Cortex of kidney (tissue), 1 donor: Measurements from ENCODE around the gene TOM1.
"Not testable (repeated sequence)": the region's sequence is repeated elsewhere in the genome, so short reads cannot be mapped to it uniquely, and the experiment has no call there.

Experiments
- DNase-seq: peaks from one replicate; lab custom pipeline; 2025; lab: John Stamatoyannopoulos, UW

The TOM1 gene

GRCh38 chr22:35345808-35346505, 46.3 kb downstream of the TOM1 start:
- no peak for DNase-seq

GRCh38 chr22:35346596-35347220, 47.0 kb downstream of the TOM1 start:
- DNase-seq = no peak

GRCh38 chr22:35347462-35347861, 47.8 kb downstream of the TOM1 start:
- no peak for DNase-seq

GRCh38 chr22:35348026-35348590, 48.4 kb downstream of the TOM1 start:
- DNase-seq = no peak

GRCh38 chr22:35348703-35349102, 49.0 kb downstream of the TOM1 start:
- no peak for DNase-seq

- DNase-seq = no peak
Measured at GRCh38 chr22:35349368-35349703, 49.6 kb downstream of the TOM1 start.

GRCh38 chr22:35349704-35350538, 50.2 kb downstream of the TOM1 start:
- no peak for DNase-seq

GRCh38 chr22:35350539-35351503, 51.1 kb downstream of the TOM1 start:
- no peak for DNase-seq

GRCh38 chr22:35352214-35353111, 52.8 kb downstream of the TOM1 start:
- no peak for DNase-seq

- DNase-seq = no peak
Measured at GRCh38 chr22:35353318-35353717, 53.6 kb downstream of the TOM1 start.

- DNase-seq = no peak
Measured at GRCh38 chr22:35354068-35354467, 54.4 kb downstream of the TOM1 start.

- DNase-seq = no peak
Measured at GRCh38 chr22:35357883-35358621, 58.4 kb downstream of the TOM1 start.

- no peak for DNase-seq
Measured at GRCh38 chr22:35359380-35360065, 59.8 kb downstream of the TOM1 start.

GRCh38 chr22:35361001-35361558, 61.4 kb downstream of the TOM1 start:
- no peak for DNase-seq

- DNase-seq = no peak
Measured at GRCh38 chr22:35363566-35364086, 63.9 kb downstream of the TOM1 start.

- not testable (repeated sequence) for DNase-seq
Measured at GRCh38 chr22:35364230-35364629, 64.5 kb downstream of the TOM1 start.

GRCh38 chr22:35367331-35367886, 67.7 kb downstream of the TOM1 start:
- no peak for DNase-seq

- DNase-seq = no peak
Measured at GRCh38 chr22:35368386-35368785, 68.7 kb downstream of the TOM1 start.
